ES-I3 (cell line): ENCODE results near the gene UMOD.

Source experiments
- H3K36me3 ChIP-seq: 2 replicates; pipeline ENCODE4 v1.6.1; 2013; ENCODE audit warnings: mild to moderate bottlenecking, low read length, control low read depth, moderate library complexity; ENCODE audit not compliant: insufficient read depth
- H3K4me1 ChIP-seq: 2 replicates; pipeline ENCODE4 v1.6.1; 2013; ENCODE audit warnings: mild to moderate bottlenecking, control low read depth, low read length; ENCODE audit not compliant: insufficient read depth
- H3K9ac ChIP-seq: 2 replicates; pipeline ENCODE4 v1.6.1; 2013; ENCODE audit warnings: low read depth, mild to moderate bottlenecking, low read length, moderate library complexity
- H3K9me3 ChIP-seq: 2 replicates; pipeline ENCODE4 v1.6.1; 2013; ENCODE audit warnings: mild to moderate bottlenecking, low read length, moderate library complexity; ENCODE audit not compliant: control insufficient read depth, insufficient read depth

Gene UMOD

DNA sequence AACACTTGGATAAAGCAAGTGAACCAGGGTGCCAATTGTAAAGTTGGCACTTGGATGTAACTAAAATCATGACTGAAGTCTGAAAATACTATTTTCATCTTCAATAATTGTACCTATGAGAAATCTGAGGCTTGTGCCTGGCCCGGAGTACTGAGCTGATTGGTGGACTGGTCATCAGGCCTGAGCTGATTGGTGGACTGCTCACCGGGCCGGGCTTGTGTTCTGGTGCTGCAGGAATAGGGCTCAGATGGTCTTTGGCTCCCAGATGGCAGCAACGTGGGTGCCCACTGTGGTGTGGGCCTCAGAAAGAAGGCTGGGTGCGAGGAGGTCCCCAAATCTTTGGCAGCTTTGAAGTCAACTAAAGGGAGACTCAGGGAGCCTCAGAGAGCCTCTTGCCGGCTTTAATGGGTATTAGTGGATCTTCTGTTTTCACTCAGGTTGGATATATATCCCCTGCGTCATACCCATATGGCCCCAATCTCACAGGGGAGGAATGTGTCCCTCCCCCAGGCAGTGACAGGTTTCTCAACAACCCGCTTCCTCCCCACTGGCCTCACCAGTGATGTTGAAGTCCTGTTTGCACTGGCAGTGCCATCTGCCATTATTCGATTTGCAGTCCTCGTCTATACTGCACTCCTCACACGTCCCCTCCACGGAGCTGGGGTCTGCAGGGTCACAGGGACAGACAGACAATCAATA, 4.7 kb downstream of the UMOD start:
- Histone ChIP-seq H3K36me3 (no peaks in the 10 kb centered on the region), H3K9ac (no peak overlapping the region), H3K9me3 (no peaks in the 10 kb centered on the region), H3K4me1 (no peaks in the 10 kb centered on the region)

GRCh38 chr16:20344611-20345010, 7.9 kb downstream of the UMOD start:
- no peaks in the 10 kb centered on the region for H3K9me3 ChIP-seq
- no peak overlapping the region for H3K9ac ChIP-seq
- no peaks in the 10 kb centered on the region for H3K36me3 ChIP-seq
- no peaks in the 10 kb centered on the region for H3K4me1 ChIP-seq

- no peaks in the 10 kb centered on the region for H3K4me1 ChIP-seq
- H3K9me3 ChIP-seq = no peaks in the 10 kb centered on the region
- H3K36me3 ChIP-seq = no peaks in the 10 kb centered on the region
- H3K9ac ChIP-seq = no peak overlapping the region
These were observed 12.8 kb downstream of the UMOD start for GRCh38 chr16:20339744-20340143.

GRCh38 chr16:20336955-20337354, 15.6 kb downstream of the UMOD start:
- Histone ChIP-seq H3K36me3 (no peaks in the 10 kb centered on the region), H3K9ac (no peak overlapping the region), H3K4me1 (no peaks in the 10 kb centered on the region), H3K9me3 (no peaks in the 10 kb centered on the region)

DNA sequence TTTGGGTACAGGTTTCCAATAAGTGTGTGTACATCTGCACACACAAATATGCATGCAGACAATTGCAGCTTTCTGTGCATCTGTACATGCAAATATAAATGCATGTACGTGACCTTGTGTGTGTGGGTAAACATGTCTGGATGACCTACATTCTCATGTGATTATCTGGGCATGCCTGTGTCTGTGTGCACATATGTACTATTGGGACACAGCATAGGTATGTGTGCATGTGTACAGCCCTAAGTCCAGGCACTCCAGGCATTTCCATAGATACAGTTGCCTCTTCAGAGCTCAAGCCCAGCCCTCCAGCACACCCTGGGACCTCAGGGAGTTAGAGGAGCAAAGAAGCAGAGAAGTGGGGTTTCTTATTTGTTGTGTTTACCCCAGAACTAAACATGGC, 18.1 kb downstream of the UMOD start:
- no peak overlapping the region for H3K9ac ChIP-seq
- H3K9me3 ChIP-seq = no peaks in the 10 kb centered on the region
- no peaks in the 10 kb centered on the region for H3K36me3 ChIP-seq
- H3K4me1 ChIP-seq = no peaks in the 10 kb centered on the region

GRCh38 chr16:20333120-20333519, 19.4 kb downstream of the UMOD start:
- no peak overlapping the region for H3K9ac ChIP-seq
- no peaks in the 10 kb centered on the region for H3K36me3 ChIP-seq
- no peaks in the 10 kb centered on the region for H3K4me1 ChIP-seq
- no peaks in the 10 kb centered on the region for H3K9me3 ChIP-seq

- H3K36me3 ChIP-seq = no peaks in the 10 kb centered on the region
These were observed 20.1 kb downstream of the UMOD start for GRCh38 chr16:20332411-20332810.

DNA sequence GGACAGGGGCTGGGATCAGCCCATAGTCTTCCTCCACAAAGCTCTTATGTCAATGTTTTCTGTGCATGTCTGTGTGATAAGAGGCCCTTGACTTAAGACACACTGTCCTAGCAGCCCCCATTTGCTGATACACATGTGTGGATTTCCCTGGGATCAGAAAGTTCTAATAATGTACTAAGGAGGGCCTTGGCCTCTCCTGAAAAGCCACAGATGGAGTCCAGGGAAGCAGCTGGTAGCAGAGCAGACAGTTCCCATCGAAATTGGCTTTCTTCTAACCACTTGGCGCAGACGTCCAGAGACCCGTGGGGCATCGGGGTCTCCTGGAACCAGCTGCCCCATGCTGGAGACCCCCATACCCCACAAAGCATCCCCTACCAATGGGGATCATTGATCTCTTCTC, 20.9 kb downstream of the UMOD start:
- H3K36me3 ChIP-seq = no peaks in the 10 kb centered on the region
- H3K9me3 ChIP-seq = no peaks in the 10 kb centered on the region
- no peak overlapping the region for H3K9ac ChIP-seq
- no peaks in the 10 kb centered on the region for H3K4me1 ChIP-seq

More at GRCh38 chr16:20332411-20332810, 20.1 kb downstream of the UMOD start:
- H3K4me1 ChIP-seq = no peaks in the 10 kb centered on the region
- no peaks in the 10 kb centered on the region for H3K9me3 ChIP-seq
- no peak overlapping the region for H3K9ac ChIP-seq

- Histone ChIP-seq H3K36me3 (no peaks in the 10 kb centered on the region), H3K9ac (no peak overlapping the region), H3K4me1 (no peaks in the 10 kb centered on the region), H3K9me3 (no peaks in the 10 kb centered on the region)
These were observed 22.9 kb downstream of the UMOD start for GRCh38 chr16:20329392-20330138.

- no peak within 1 kb of the TSS for H3K9ac ChIP-seq
- no peaks in the 10 kb centered on the region for H3K36me3 ChIP-seq
- H3K4me1 ChIP-seq = no peaks in the 10 kb centered on the region
- H3K9me3 ChIP-seq = no peaks in the 10 kb centered on the region
These were observed 25.0 kb downstream of the UMOD start, which contains the start of gene GP2 for GRCh38 chr16:20327444-20328041. Gene GP2 (minus strand): TSS chr16:20327513. CDS start chr16:20326431, 1,082 bp downstream.

GRCh38 chr16:20326321-20326720, 26.2 kb downstream of the UMOD start:
- no peak overlapping the region for H3K9ac ChIP-seq
- H3K4me1 ChIP-seq = no peaks in the 10 kb centered on the region
- H3K36me3 ChIP-seq = no peaks in the 10 kb centered on the region
- no peaks in the 10 kb centered on the region for H3K9me3 ChIP-seq

DNA sequence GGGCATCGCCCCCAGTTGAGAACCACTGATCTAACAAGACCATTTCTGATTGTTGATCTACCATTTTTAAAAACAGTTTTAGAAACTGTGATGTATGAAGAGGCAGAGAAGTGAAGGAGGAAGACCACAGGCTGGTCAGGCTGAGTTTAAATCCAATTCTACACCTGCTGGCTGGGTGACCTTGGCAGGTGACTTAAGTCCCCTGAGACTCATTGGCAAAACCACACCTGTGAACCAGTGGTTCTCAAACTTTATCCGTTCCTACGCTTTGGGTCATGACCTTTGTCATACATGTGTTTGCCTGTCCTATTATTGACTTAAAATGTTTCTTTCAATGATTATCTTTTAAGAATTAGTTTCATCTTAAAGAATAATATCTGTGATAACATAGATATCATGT, 27.5 kb downstream of the UMOD start:
- H3K9me3 ChIP-seq = no peaks in the 10 kb centered on the region
- no peaks in the 10 kb centered on the region for H3K36me3 ChIP-seq
- H3K9ac ChIP-seq = no peak overlapping the region
- no peaks in the 10 kb centered on the region for H3K4me1 ChIP-seq

DNA sequence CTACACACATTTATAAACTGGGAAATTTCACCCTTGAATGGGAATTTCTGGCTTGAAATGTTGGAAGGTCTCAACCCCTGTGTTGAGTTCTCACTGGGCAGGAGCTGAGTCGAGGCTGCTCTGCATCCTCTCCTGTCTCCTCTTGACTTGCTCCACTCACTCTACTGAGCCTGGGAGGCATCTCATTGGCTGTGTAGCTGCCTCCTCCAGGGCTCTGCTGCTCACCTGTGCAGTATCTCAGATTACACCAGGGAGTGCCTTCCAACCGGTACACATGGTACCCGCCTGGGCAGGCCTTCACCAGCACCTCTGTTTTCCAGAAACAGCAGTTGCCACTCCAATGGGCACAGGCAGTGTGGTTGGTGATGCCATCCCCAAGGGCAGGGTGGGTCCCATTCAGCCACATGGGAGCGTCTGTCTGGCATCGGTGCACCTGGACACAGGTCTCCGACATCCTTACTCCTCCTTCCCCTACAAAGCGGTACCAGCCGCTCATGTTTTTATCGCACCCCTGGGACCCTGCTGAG, 28.9 kb downstream of the UMOD start:
- H3K9ac ChIP-seq = no peak overlapping the region
- H3K9me3 ChIP-seq = no peaks in the 10 kb centered on the region
- no peaks in the 10 kb centered on the region for H3K36me3 ChIP-seq
- H3K4me1 ChIP-seq = no peaks in the 10 kb centered on the region

GRCh38 chr16:20322696-20323095, 29.8 kb downstream of the UMOD start:
- Histone ChIP-seq H3K9me3 (no peaks in the 10 kb centered on the region), H3K9ac (no peak overlapping the region), H3K36me3 (no peaks in the 10 kb centered on the region), H3K4me1 (no peaks in the 10 kb centered on the region)

DNA sequence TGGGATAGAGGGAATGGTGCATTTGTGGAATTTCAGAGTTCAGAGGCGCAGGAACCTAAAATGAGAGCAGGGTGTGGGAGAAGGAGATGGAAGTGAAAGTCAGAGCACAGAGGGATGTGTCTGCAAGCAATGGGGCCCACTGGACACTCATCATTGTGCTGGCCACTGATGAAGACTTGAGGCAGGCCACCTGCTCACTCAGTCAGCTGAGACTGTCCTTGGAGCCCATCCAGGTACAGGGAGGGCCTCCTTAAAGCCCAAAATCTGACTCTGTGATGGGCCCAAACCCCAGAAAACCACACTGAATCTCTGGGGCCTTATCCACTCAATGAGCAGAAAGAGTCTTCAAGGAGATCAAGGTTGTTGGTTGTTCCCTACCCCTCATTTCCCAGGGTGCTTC, 30.8 kb downstream of the UMOD start:
- Histone ChIP-seq H3K36me3 (no peaks in the 10 kb centered on the region), H3K9me3 (no peaks in the 10 kb centered on the region), H3K9ac (no peak overlapping the region), H3K4me1 (no peaks in the 10 kb centered on the region)
